Measurements from ENCODE around the gene SH2B3.
A peak's percentile ranks its signal among the peaks of the same experiment; 100 is the strongest.
"Not testable (repeated sequence)": the region's sequence is repeated elsewhere in the genome, so short reads cannot be mapped to it uniquely, and the experiment has no call there.

The SH2B3 gene

DNA sequence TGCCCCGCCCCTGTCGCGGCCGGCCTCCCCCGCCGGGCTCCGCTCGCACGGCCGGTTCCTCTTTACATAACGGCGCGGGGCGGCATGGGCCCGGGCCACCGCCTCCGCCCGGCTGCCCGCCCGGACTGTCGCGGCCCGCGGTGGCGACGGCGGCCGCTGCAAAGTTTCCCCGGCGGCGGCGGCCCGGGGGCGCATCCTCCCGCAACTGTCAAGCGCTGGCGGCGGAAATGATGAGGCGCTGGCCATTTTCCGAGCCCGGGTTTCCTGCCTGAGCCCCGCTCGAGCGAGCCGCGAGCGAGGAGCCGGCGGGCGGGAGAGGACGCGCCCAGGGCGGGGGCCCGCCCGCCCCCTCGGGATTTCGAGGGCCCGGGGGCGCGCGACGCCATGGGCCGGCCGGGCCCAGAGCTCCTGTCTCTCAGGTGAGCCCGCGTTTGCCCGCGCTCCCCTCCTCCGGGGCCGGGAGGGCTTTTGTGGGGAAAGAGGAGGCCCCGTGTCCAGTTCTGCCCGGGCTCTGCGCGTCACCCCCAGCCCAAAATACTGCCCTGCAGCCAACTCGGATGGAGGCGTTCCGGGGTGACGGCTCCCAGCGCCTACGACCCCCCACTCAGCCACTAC lies at the start of gene SH2B3:
Gene SH2B3, plus strand, starts transcription at position 65 of the 615 bp plus-strand sequence. CDS start 12,223 bp downstream, outside the sequence.
- DNase-seq (ENCODE audit: low read depth) = no peak

DNA sequence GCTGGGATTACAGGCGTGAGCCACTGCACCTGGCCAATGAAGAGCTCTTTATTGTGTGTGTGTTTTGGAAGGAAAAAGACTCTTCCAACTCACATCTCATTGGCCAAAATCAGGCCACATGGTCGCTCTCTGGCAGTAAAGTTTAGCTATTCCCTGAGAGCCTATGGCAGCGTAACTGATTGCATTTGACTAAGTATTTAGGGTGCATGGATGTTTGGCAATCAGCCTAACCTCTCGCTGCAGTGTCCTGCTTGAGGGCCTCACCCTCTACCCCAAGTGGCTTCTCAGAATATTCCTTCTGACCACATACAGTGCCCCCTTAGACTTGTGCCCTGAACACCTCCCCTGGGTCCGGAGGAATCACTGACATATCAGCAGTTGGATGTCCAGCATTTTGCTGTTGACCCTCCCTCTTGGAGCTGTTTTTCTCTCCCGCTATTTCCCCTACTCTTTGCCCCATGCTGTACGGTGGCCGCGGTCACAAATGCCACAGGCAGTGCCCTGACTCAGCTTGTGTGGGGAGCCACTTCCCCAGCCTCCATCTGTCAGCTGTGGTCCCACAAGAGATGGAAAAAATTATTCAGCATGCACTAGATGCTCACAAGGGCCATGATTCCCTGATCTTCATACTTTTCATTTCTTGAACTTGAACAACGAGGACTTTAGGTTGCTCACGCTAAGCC lies 46.4 kb upstream of the SH2B3 start:
- DNase-seq (ENCODE audit: low read depth) = no peak

DNA sequence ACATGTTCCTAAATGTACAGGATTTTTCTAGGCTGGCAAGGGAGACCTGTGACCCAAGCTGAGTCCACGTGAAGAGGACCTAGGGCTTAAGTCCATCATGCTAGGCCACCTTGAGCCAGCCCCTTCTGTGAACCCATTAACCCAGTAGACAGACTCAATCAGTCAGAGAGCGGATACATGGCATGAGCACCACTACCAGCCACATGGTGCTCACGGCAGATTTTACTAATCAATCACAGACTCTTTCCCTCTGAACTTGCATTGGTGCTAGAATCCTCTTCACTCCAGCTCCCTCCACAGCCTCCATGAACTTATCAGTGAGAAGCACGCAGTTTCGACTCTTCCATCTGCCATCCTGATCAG lies 45.8 kb upstream of the SH2B3 start:
- no peak for DNase-seq (ENCODE audit: low read depth)

DNA sequence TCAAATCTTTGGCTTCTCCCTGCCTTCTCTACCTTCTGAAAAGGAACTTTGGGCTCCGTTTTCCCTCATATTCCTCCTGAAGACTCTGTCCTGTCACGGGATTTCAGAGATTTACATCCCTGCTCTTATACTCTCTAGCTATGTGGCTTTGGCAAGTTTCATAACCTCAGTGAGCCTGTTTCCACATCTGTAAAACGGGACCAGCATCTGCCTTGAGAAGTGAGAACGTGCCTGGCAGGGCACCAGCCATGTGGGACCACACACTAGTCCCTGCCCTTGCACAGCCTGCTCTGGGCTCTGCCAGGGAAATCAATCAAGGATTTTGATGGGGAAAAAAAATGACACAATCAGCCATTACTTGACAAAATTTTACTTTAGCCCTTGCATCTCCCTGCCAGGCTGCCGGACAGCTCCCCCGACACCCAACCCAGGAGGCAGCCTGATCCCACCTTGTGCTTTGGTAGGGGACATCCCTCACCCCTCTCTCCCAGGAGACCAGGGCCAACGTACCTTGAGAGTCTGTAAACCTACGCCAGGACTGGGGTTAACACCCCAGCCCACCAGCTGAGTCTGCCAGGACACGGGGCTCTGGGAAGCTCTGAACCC lies 45.3 kb upstream of the SH2B3 start:
- DNase-seq (ENCODE audit: low read depth) = no peak

GRCh38 chr12:111361073-111361716 lies 44.5 kb upstream of the SH2B3 start:
- no peak for DNase-seq (ENCODE audit: low read depth)

DNA sequence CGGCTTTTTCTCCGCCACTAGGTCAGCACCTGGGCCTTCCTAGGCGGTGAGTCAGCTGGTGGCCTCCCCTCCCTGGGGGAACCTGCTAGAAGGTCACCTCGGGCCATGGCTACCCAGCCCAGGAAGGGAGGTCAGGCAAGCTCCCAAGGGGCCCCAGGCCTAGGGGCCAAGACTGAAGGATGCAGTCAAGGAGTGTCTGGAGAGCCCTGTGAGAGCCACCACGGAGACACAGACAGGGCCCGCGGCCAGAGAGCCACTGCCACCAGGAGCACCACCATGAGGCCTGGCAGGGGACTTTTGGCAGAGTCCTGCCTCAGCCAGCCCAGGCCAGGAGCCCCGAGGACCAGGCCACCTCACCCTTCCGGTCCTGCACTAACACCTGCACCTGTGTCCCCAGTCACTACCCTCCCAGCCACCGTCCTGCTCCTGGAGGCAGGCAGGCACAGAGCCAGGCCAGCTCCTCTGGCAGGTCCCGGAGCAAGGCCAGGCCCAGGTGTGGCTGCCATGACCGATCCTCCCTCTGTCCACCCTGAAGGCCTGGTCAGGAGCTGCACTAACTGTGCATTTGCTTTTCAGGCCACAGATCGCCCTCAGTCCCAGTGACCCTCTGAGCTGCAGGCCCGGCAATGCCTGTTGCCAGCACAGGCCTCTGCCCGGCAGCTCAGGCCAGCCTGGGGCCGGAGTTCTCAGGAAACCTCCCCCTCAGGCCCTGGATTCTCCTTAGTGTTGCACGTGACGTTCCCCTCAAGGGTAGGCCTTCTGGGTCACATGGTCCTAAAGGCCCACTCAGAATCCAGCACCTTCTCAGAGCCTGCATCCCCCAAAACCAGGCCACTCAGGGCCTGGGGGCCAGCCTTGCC lies 43.8 kb upstream of the SH2B3 start:
- DNase-seq (ENCODE audit: low read depth) = no peak

DNA sequence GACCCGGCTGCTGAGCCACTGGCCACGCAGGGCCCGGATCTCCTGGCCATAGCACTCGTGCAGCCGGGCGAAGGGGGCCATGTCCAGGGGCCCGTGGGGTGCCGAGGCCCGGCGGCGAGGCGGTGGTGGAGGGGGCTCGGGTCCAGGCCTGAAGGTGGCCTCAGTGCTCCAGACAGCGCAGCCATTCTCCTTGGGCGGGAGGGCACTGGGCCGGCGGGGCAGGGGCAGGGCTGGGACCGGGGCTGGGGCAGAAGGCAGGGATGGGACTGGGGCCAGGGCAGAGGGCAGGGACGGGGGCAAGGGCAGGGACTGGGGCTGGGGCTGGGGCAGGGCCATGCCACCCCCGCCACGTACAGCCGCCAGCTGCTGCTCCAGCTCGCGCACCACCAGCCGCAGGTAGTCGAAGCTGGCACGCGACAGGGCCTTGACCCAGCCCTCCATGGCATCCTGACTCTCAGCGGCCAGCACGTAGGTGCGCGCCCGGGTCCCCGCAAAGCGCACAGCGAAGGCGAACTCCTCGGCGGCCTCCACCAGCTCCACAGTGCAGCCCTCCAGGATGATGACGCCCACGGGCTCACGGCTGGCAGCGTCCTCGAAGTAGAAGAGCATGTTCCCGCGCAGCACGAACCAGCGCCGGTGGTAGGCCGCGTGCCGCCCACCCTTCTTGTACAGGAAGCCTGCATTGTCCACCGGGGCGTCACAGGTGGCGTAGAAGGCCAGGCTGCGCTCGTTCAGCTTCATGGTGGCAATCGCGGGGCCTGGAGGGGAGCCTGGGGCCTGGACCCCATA lies 42.8 kb upstream of the SH2B3 start:
- no peak for DNase-seq (ENCODE audit: low read depth)

DNA sequence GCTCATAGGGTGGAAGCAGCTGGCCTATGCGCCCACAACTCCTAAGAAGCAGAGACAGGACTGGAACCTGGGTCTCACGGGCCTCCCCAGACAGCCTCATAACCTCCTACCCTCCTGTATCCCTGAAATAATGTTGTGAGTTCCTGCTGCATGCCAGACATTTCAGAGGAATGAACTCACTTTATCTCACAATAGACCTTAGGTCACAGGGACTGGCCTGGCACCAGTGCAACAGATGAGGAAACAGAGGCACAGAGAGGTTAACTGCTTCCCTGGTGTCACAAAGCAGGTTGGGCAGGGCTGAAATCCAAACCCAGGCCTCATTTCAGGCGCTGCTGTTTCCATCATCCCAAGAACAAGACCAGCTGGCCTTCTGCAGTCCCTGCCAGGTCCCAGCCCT lies 42.1 kb upstream of the SH2B3 start:
- no peak for DNase-seq (ENCODE audit: low read depth)

DNA sequence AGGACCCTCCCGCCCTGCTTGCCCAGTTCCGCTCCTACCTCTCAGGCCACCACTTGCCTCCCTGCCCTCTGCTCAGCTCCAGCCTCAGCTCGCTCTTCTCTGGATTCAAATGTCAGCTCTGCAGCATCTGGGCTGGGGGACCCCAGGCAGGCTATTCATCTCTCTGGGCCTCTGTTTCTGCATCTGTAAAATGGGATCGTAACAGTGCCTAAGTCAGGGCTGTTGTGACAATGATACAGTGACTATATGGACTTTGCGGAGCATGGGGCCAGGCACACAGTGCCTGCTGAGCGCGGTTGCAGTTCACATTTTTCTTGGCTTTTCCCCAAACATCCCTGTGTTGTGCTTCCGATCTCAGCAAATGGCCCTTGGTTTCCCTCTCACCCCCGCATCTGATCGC lies 39.6 kb upstream of the SH2B3 start:
- no peak for DNase-seq (ENCODE audit: low read depth)

DNA sequence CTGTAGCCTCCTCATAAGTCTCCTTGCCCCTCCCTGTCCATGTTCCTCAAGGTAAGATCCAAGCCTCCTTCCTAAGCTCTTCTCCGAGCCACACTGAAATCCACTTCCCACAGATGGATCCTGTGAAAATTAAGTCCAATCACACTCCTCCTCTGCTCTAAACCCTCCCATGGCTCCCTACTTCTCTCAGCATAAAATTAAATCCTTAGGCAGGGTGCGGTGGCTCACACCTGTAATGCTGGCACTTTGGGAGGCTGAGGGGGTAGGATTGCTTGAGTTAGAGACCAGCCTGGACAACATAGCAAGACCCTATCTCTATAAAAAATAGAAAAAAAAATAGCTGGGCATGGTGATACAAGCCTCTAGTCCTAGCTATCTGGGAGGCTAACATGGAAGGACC lies 39.1 kb upstream of the SH2B3 start:
- DNase-seq (ENCODE audit: low read depth) = no peak

DNA sequence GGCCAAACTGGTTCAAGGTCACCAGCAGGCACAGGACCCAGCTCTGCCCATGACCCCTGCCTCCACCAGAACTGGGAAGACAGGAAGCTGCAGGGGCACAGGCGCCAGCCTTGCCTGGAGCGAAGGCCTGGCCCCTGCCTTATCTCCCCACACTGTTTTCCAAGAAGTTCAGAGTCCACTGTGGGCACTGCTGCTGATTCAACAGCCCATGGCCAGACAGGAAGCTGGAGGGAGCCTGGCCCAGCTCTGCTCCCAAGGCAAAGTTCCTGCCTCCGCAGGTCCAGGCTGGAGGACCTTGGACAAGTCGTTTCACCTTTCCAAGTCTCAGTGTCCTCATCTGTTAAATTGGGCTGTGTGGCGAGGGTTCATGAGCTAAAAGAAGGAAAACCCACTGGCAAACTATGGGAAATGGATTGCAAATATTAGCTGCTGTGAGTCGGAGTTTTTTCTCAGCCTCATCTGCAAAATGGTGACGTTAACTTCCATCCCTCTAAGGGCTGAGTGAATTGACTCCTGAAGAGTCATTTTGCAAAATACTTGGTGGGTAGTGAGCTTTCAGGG lies 38.0 kb upstream of the SH2B3 start:
- no peak for DNase-seq (ENCODE audit: low read depth)

DNA sequence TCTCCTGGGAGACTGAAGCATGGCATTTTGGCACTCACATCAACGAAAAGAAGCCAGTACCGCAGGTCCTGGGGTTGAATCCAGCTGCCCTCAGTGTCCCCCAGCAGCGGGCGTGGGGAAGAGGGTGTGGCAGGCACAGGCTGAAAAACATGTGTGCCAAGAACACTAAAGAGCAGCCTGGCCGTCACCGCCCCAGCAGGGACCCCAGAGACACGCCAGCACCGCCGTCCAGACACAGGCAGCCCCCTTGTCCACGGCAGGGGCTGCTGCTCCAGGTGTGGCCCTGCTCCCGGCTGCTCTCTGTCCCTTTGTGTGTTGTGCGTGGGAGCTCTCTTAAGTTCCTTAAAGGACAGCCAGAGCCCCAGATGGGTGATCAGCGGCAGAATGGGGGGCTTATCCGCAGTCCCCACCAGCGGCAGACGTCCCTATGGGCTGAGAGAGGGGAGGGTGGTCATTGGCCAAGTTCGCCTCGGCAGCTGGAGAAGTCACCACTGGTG lies 37.4 kb upstream of the SH2B3 start:
- DNase-seq (ENCODE audit: low read depth) = no peak

GRCh38 chr12:111368788-111369495 lies 36.8 kb upstream of the SH2B3 start, which contains the start of gene PHETA1:
TSS of gene PHETA1 (minus strand) at chr12:111369095. CDS start at chr12:111363427, 5,668 bp downstream.
- DNase-seq (ENCODE audit: low read depth) = peak; percentile 36

DNA sequence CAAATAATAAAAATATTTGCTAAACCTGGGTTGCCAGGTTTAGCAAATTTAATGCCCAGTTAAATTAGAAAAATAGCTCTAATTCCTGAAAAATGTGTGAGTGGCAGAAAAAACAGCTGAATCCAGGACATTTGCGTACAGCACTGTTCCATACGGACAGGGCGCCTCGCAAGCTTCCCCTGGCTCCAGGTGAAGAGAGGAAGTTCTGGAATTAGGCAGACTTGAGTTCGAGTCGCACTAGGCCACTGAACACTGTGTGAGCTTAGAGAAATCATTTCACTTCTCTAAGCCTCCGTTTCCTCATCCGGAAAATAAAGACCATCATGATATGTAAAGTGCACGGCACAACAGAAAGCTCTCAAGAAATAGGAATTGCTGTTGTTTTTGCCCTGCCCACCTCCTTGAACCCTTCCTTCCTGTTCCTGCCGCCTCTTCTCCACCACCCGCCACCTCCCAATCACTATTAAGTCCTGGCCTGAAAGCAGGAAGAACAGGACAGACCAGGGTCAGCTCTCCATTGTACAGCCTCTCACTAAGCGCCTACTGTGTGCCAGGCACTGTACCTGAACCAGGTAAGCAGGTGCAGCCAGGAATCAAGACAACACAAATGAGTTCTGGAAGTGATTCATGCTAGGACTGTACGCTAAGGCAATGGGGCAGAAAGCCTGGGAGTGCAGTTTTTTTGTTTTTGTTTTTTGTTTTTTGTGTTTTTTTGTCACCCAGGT lies 36.1 kb upstream of the SH2B3 start:
- DNase-seq (ENCODE audit: low read depth) = no peak

DNA sequence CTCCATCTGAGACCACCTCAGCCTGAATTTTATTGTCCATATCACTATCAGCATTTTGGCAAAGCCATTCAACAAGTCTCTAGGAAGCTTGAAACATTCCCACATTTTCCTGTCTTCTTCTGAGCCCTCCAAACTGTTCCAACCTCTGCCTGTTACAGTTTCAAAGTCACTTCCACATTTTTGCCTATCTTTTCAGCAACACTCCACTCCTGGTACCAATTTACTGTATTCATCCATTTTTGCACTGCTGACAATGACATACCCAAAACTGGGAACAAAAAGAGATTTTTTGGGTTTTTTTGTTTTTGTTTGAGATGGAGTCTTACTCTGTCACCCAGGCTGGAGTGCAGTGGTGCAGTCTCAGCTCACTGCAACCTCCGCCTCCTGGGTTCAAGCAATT lies 32.5 kb upstream of the SH2B3 start:
- not testable (repeated sequence) for DNase-seq (ENCODE audit: low read depth)

DNA sequence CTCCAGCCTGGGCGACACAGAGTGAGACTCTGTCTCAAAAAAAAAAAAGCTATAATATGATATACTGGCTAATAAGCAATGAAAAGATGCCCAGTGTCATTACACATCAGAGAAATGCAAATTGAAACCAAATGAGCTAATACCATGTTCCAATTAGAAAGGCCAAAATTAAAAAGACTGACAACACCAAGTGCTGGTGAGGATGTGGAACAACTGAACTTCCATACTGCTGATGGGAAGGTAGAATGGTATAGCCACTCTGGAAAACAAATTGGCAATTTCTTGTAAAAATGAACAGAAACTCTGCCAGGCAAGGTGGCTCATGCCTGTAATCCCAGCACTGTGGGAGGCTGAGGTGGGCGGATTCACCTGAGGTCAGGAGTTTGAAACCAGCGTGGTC lies 28.3 kb upstream of the SH2B3 start:
- no peak for DNase-seq (ENCODE audit: low read depth)

GRCh38 chr12:111379942-111380554 lies 25.7 kb upstream of the SH2B3 start:
- DNase-seq (ENCODE audit: low read depth) = no peak

- DNase-seq (ENCODE audit: low read depth) = no peak
Observed at GRCh38 chr12:111384596-111384995, 21.1 kb upstream of the SH2B3 start.

GRCh38 chr12:111386885-111387284 lies 18.8 kb upstream of the SH2B3 start:
- no peak for DNase-seq (ENCODE audit: low read depth)
